ENCODE results near the gene RNLS.
"Not testable (repeated sequence)": the region's sequence is repeated elsewhere in the genome, so short reads cannot be mapped to it uniquely, and the experiment has no call there.

RNLS gene

DNA sequence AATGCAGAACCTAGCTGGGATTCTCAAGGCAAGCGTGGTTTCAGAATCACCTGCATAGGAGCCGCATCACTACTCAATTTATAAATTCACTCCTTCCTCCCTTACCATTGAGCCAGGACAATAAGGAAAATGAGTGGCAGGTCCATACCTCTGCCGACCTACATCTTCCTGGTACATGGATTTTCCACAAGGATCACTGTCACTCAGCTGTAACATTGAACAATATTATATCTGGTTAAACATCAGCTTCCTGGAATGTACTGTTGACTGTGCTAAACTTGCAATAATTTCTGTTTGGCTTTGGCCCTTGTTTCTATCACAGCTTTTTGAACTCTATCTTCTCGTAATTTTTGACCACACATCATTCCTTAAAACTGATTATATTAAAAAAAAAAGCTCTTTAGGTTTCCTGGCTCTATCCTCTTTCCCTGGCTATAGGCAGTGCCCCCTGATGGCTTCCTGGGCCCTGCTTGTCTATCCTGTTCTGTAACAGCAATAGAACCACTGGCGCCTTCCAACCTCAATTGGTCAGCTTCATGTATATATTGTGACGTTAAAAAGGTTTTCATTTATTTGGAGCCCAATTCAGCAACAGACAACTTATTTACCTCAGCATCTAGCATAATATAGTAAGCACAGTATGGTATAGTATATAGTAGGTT lies 59.2 kb downstream of the RNLS start:
- no peak for DNase-seq (ENCODE audit: low read depth in 3 of 3)

GRCh38 chr10:88522715-88523114 lies 60.4 kb downstream of the RNLS start:
- no peak for DNase-seq (ENCODE audit: low read depth in 3 of 3)

- no peak for DNase-seq (ENCODE audit: low read depth in 3 of 3)
Measured at GRCh38 chr10:88521791-88522190, 61.3 kb downstream of the RNLS start.

DNA sequence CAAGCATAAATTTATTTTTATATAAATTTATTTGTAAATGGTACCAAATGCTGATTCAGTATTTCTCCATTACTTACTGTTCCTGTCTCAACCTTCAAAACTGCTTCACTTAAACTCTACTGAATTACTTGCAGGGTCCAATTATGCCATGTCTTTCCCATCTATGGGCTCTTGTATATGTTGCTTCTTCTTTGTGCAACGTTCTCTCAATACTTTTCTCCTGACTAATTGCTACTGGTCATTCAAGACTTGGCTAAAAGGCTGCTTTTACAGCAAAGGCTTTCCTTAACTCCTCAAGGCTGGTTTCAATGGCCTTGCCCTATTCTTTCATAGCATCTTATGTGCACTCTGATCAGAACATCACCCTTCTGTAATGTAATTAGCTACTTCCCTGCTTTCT lies 67.9 kb downstream of the RNLS start:
- no peak for DNase-seq (ENCODE audit: low read depth in 3 of 3)

- DNase-seq (ENCODE audit: low read depth in 3 of 3): no peak
Measured at GRCh38 chr10:88512599-88512998, 70.5 kb downstream of the RNLS start.

GRCh38 chr10:88508796-88509195 lies 74.3 kb downstream of the RNLS start:
- no peak for DNase-seq (ENCODE audit: low read depth in 3 of 3)

GRCh38 chr10:88507826-88508453 lies 75.2 kb downstream of the RNLS start:
- DNase-seq (ENCODE audit: low read depth in 3 of 3): no peak

DNA sequence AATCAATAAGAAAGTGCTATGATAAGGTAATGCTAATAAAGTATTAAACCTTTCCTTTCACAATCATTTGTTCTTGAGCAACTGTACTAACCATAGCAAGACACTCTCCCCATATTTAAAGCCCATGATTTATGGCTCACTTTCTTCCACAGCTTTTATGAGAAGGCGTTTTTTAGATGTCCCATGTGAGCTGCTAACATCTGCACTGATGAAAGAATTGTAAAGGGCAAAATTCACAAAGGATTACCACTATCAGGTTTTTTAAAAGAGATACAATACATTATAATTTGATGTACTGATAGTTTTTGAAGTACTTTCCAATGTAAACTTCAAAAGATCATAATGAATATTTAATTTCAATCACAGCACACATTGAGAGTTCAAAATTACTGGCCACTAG lies 75.7 kb downstream of the RNLS start:
- no peak for DNase-seq (ENCODE audit: low read depth in 3 of 3)

DNA sequence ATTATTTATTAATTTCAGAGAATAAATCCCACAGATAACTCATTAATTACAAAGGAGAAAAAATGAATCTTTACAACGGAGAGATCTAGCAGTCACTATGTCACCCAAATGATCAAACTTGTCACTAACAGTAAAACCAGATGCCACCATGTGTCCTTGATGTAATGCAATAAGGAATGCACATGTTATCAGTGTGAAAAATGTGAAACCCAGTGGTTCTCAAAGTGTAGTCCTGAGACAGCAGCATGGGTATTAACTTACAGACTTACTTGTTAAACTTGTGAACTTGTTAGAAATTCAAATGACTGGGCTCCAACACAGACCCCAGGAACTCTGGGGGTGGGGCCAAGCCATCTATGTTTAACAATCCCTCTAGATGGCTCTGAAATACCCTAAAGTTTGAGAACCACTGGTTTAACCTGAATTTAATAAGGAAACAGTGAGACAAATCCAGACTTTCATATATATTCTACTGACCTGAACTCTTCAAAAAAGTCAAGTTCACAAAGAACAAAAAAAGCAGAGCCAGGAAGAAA lies 77.4 kb downstream of the RNLS start:
- DNase-seq (ENCODE audit: low read depth in 3 of 3): no peak

DNA sequence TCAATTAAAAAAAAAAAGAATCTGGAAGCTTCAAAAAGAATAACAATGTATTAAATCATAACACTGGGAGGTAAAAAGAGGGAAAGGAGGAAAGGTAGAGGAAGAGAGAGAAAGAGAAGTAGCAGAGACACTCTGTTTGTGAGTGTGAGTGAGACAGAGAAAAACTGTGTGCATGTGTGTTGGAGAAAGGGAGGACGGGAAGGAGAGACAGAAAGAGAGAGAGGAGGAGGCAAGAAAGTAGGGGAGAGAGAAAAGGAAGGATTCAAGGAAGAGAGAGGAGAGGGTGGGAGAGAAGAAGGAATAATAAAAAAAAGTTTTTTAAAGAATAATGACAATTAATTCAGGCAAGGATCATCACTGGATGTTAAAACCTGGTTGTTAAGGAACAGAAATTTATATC lies 77.9 kb downstream of the RNLS start:
- DNase-seq (ENCODE audit: low read depth in 3 of 3): no peak

GRCh38 chr10:88500656-88501055 lies 82.5 kb downstream of the RNLS start:
- no peak for DNase-seq (ENCODE audit: low read depth in 3 of 3)

DNA sequence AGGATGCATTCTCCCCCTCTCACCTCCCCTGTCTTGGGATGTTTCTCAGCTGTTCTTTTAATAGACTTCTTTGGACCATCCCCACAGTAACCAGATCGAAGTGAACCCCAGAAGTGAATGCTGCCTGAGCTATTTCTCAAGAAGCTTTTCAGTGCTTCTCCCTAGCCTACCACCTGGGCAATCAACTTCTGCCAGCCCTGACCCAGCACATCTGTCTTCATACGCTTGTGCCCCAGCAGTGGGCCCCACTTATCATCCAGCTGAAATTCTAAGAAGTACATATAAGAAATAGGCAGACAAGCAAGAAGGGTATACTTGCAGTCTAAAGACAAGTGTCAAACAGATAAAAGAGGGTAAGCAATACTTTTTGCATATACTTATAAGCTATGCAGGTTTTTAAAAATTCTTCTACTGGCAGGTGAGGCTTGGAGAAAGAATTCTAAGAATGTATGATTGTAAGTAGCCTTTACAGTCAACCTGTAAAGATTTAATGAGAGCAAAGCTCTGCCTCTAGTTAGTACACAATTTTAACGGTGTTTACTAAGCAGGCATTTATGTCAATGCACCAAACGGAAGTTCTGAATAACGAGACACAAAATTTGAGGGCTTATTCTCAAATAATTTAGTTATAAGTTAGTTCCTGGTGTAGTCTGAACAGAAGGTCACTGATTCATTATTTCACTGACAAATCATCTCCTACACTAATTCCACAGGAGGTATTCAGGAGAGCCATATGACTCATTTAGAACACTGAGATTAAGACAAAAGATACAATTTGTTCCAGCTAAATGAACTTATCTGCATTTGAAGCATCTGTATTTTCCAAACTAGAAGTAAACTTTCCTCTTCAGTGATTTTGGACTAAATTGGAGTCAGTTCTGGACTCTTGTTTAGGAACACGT lies 83.3 kb downstream of the RNLS start:
- no peak for DNase-seq (ENCODE audit: low read depth in 3 of 3)

GRCh38 chr10:88497913-88498312 lies 85.2 kb downstream of the RNLS start:
- no peak for DNase-seq (ENCODE audit: low read depth in 3 of 3)

DNA sequence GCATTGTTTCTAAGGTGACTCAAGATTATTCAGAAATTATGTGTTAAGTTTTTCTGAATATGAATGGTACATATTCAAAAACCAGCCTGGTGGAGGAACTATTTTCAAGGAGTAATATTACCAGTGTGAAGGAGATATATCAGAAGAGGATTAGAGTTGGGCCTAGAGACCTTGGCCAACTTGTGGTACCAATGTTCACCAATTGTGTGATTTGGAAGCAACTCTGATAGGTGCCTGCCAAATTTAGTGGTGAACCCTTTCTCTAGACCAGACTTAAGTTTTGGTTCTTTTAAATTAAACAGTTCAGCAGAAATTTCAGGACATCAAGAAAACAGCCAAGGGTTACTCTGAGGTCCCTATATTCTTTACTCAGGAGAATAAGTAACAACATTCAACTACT lies 88.6 kb downstream of the RNLS start:
- DNase-seq (ENCODE audit: low read depth in 3 of 3): no peak

- DNase-seq (ENCODE audit: low read depth in 3 of 3): no peak
Measured at GRCh38 chr10:88493691-88494483, 89.2 kb downstream of the RNLS start.

- no peak for DNase-seq (ENCODE audit: low read depth in 3 of 3)
Measured at GRCh38 chr10:88491314-88491713, 91.8 kb downstream of the RNLS start.

- no peak for DNase-seq (ENCODE audit: low read depth in 3 of 3)
Measured at GRCh38 chr10:88490231-88490980, 92.7 kb downstream of the RNLS start.

- no peak for DNase-seq (ENCODE audit: low read depth in 3 of 3)
Measured at GRCh38 chr10:88489107-88489506, 94.0 kb downstream of the RNLS start.

- not testable (repeated sequence) for DNase-seq (ENCODE audit: low read depth in 3 of 3)
Measured at GRCh38 chr10:88486816-88487215, 96.3 kb downstream of the RNLS start.

DNA sequence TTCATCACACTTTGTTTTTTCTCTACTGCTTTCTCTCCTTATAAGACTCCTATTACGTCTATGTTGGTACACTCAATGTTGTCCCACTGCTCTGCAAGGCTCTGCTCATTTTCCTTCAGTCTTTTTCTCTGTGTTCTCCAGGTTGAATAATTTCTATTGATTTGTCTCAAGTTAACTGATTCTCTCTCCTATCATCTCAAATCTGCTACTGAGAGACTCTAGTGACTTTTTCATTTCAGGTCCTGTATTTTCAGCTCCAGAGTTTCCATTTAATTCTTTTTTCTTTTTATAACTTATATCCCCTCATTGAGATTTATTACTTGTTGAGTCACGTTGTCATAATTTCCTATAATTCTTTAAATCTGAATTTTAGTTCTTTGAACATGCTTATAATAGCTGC lies 100.9 kb downstream of the RNLS start:
- DNase-seq (ENCODE audit: low read depth in 3 of 3): no peak

DNA sequence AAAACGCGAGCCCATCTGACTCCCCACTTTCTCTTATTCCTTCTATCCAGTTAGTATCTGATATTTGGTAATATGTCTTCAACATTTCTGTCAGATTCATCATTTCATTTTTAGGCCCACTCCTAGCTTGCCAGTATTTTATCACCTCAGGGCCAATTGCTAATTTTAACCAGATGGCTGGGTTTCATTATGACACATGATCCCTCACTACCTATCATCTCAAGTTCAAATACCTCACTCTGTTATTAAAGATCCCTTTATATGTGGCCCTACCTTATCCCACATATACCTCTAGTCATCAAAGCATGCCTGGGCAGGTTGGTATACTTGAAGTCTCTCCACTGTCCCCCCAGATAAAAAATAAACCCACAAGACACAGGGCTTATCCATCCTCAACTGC lies 104.9 kb downstream of the RNLS start:
- DNase-seq (ENCODE audit: low read depth in 3 of 3): no peak
